ENCODE data around the gene PCSK6.

DNA sequence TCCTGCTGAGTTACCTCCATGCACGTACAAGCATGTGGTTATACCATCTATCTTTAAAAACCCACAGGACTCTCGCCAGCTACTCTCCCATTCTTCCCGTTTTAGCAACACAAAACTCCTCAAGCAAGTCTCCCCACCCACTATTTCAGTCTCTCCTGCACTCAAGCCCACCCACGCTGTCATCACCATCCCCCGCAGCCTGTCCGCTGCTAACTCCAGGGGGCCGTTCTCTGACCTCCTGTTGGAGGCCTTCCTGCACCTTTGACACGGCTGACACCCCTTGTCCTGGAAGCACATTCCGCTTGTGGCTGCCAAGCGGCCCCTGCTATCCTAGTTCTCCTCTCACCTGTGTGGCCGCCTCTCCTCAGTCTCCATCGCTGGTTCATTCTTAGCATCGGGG lies 7.5 kb upstream of the PCSK6 start:
- TF ChIP-seq, protein P1, sequence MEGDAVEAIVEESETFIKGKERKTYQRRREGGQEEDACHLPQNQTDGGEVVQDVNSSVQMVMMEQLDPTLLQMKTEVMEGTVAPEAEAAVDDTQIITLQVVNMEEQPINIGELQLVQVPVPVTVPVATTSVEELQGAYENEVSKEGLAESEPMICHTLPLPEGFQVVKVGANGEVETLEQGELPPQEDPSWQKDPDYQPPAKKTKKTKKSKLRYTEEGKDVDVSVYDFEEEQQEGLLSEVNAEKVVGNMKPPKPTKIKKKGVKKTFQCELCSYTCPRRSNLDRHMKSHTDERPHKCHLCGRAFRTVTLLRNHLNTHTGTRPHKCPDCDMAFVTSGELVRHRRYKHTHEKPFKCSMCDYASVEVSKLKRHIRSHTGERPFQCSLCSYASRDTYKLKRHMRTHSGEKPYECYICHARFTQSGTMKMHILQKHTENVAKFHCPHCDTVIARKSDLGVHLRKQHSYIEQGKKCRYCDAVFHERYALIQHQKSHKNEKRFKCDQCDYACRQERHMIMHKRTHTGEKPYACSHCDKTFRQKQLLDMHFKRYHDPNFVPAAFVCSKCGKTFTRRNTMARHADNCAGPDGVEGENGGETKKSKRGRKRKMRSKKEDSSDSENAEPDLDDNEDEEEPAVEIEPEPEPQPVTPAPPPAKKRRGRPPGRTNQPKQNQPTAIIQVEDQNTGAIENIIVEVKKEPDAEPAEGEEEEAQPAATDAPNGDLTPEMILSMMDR (IDR thresholded peaks at IDR 0.05), result no peak
- TF ChIP-seq POLR2AphosphoS5 (IDR thresholded peaks at IDR 0.05), result no peak

Measured in gastroesophageal sphincter (tissue), 3 donors.